Uterus (tissue), 2 donors: ENCODE data around the gene GNMT.

ENCODE experiments used
- CTCF ChIP-seq, 4 experiments: fragments of 200-600 bp in 2 of 4; fragments of 450-650 bp in 2 of 4; sonication (generic) in 2 of 4; IDR thresholded peaks; one replicate each; pipeline ENCODE4 v1.5.1; 2016 to 2019; ENCODE audit warnings: antibody characterized with exemption in 4 of 4, mild to moderate bottlenecking in 2 of 4, moderate library complexity in 1 of 4
- POLR2A ChIP-seq, 2 donors: fragments of 450-650 bp; IDR thresholded peaks; one replicate each; pipeline ENCODE4 v1.6.1; 2016; ENCODE audit warnings: antibody characterized with exemption in 2 of 2, mild to moderate bottlenecking in 1 of 2, moderate library complexity in 1 of 2

GRCh38 chr6:42966571-42966970, 6.0 kb downstream of the GNMT start:
- no peak for TF ChIP-seq CTCF (IDR thresholded peaks at IDR 0.05)
- no peak for TF ChIP-seq POLR2A (IDR thresholded peaks at IDR 0.05)
